Uterus (tissue), 2 donors: ENCODE results near the gene RPL41.

ENCODE experiments used
- POLR2A ChIP-seq, 2 donors: fragments of 450-650 bp; IDR thresholded peaks; one replicate each; pipeline ENCODE4 v1.6.1; 2016; ENCODE audit warnings: antibody characterized with exemption in 2 of 2, mild to moderate bottlenecking in 1 of 2, moderate library complexity in 1 of 2
- TF ChIP-seq, protein P1 (sequence below), 4 experiments: fragments of 200-600 bp in 2 of 4; fragments of 450-650 bp in 2 of 4; sonication (generic) in 2 of 4; IDR thresholded peaks; one replicate each; pipeline ENCODE4 v1.5.1; 2016 to 2019; ENCODE audit warnings: antibody characterized with exemption in 4 of 4, mild to moderate bottlenecking in 2 of 4, moderate library complexity in 1 of 4

DNA sequence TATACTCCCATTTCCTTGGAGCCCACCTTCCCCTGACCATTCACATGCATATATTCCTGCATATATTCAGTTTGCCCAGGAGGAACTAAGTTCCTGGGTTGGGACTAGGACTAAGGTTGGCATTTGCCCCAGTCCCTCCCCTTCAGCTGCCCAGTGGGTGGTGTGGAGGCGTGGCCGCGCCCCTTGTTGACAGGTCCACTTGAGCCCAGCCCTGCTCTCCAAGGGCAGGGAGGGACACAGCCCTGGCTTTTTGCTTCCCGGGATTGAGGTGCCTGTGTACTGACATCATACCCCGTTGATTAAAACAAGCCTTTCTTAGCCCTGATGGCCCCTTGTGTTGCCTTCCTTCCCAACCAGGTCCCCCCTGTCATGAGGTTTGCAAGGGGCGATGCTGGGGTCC lies 29.2 kb upstream of the RPL41 start:
- TF ChIP-seq POLR2A (IDR thresholded peaks at IDR 0.05): no peak
- TF ChIP-seq, protein P1, sequence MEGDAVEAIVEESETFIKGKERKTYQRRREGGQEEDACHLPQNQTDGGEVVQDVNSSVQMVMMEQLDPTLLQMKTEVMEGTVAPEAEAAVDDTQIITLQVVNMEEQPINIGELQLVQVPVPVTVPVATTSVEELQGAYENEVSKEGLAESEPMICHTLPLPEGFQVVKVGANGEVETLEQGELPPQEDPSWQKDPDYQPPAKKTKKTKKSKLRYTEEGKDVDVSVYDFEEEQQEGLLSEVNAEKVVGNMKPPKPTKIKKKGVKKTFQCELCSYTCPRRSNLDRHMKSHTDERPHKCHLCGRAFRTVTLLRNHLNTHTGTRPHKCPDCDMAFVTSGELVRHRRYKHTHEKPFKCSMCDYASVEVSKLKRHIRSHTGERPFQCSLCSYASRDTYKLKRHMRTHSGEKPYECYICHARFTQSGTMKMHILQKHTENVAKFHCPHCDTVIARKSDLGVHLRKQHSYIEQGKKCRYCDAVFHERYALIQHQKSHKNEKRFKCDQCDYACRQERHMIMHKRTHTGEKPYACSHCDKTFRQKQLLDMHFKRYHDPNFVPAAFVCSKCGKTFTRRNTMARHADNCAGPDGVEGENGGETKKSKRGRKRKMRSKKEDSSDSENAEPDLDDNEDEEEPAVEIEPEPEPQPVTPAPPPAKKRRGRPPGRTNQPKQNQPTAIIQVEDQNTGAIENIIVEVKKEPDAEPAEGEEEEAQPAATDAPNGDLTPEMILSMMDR (IDR thresholded peaks at IDR 0.05): no peak
